IgD-negative memory B cell (primary cell): ENCODE measurements around the gene ST3GAL5. TPM values are rescaled to one million over a fixed set of nuclear protein-coding genes. Genes with fewer than 3 reads are reported as not detected.
A peak's percentile ranks its signal among the peaks of the same experiment; 100 is the strongest.
"Not testable (repeated sequence)": the region's sequence is repeated elsewhere in the genome, so short reads cannot be mapped to it uniquely, and the experiment has no call there.

Source experiments
- H3K27ac Mint-ChIP-seq, 3 donors: one replicate each; pipeline ENCODE4 v1.8.0; 2020 to 2022; ENCODE audit warnings: mild to moderate bottlenecking in 3 of 3, mixed read lengths in 3 of 3, moderate library complexity in 1 of 3
- H3K27me3 Mint-ChIP-seq: one replicate; pipeline ENCODE4 v1.8.0; 2021; ENCODE audit warnings: mixed read lengths
- H3K36me3 Mint-ChIP-seq: one replicate; pipeline ENCODE4 v1.8.0; 2020; ENCODE audit warnings: mild to moderate bottlenecking, mixed read lengths
- H3K4me1 Mint-ChIP-seq, 3 donors: one replicate each; pipeline ENCODE4 v1.8.0; 2020 to 2022; ENCODE audit warnings: mixed read lengths in 3 of 3, mild to moderate bottlenecking in 1 of 3
- H3K4me3 Mint-ChIP-seq, 4 donors: one replicate each; pipeline ENCODE4 v1.8.0; 2020 to 2022; ENCODE audit warnings: mild to moderate bottlenecking in 4 of 4, mixed read lengths in 4 of 4, moderate library complexity in 3 of 4
- H3K9me3 Mint-ChIP-seq, 3 donors: one replicate each; pipeline ENCODE4 v1.8.0; 2020 to 2021; ENCODE audit warnings: mixed read lengths in 3 of 3, mild to moderate bottlenecking in 1 of 3
- polyA plus RNA-seq: library from polyadenylated mRNA; unstranded; fragments of 300-500 nt; fragmentation: Illumina TruSeq; gene quantifications from one replicate; pipeline ENCODE4 v1.2.3, GENCODE V29; 2021

Gene ST3GAL5
- polyA plus RNA-seq, 1 donor from 2014 or later, result 38.2 TPM

DNA sequence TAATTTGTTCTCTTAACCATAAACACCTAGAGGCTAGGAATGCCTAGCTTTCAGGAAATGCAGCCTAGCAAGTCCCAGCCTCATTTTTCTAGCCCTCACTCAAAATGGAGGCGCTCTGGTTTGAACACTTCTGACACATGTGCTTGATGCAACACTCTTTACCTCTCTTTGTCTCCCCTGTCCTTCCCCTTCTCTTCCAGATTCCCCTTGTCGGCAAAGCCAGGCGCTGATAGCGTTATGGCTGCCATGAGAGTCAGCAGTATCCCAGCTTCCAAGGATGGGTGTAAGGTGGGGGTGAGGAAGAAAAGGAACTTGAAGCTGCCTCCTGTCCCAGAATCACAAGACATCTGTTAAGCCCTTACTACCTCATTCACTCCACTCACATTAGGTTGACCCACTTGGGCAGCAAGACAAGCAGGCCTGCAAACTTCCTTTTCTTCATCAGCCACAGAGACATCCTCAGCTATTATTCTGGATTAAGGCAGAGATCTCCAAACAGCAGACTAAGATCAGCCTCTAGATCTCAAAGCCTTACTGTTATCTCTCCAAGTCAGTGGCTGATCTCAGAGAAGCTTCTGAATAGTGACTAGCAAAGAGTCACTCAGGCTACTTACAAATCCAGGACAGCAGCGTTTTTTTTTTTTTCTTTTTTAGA is 1.9 kb upstream of the ST3GAL5 start:
- peaks cover 0 to 6% (median 3%) of the 10 kb centered on the region in 3 donors for H3K9me3 Mint-ChIP-seq

DNA sequence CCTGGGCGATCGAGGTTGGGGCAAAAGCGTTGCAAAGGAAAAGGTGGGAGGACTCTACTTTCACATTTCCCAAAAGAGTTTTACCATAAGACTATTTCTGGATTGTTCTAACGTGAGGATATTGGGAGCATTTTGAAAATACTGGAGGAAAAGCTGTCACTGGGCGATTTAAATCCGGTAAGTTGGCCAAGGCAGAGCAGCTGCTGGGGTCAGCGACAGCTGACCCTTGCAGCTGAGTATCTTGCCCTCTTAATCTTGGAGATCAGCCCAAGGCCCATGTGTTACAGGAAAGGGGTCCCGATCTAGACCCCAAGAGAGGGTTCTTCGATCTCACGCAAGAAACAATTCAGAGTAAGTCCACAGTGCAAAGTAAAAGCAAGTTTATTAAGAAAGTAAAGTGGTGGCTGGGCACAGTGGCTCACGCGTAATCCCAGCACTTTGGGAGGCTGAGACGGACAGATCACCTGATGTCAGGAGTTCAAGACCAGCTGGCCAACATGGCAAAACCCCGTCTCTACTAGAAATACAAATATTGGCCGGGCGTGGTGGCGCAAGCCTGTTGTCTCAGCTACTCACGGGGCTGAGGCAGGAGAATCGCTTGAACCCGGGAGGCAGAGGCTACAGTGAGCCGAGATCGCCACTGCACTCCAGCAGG is 964 bp upstream of the ST3GAL5 start:
- peaks cover 0 to 3% (median 0%) of the 10 kb centered on the region in 3 donors for H3K9me3 Mint-ChIP-seq
- H3K4me1 Mint-ChIP-seq, result peaks cover 53 to 58% (median 54%) of the 10 kb centered on the region in 3 donors
- H3K4me3 Mint-ChIP-seq, result peak overlapping the region; percentile 97 to 100 (median 98)
- H3K27me3 Mint-ChIP-seq, result no peaks in the 10 kb centered on the region
- H3K36me3 Mint-ChIP-seq, result peaks cover 11% of the 10 kb centered on the region
- peak overlapping the region; percentile 92 to 96 (median 94) for H3K27ac Mint-ChIP-seq

More for the DNA sequence above, 1.9 kb upstream of the ST3GAL5 start:
- peaks cover 13% of the 10 kb centered on the region for H3K36me3 Mint-ChIP-seq
- peak overlapping the region; percentile 66 to 98 (median 86) for H3K4me3 Mint-ChIP-seq
- no peaks in the 10 kb centered on the region for H3K27me3 Mint-ChIP-seq
- H3K27ac Mint-ChIP-seq, result peak overlapping the region in 2 of 3 donors; percentile 52 to 92
- peaks cover 49 to 52% (median 50%) of the 10 kb centered on the region in 3 donors for H3K4me1 Mint-ChIP-seq

GRCh38 chr2:85888020-85888683 is 638 bp downstream of the ST3GAL5 start:
- Mint-ChIP-seq H3K27me3 (no peaks in the 10 kb centered on the region), H3K27ac (peak overlapping the region; percentile 94 to 98 (median 95)), H3K36me3 (peaks cover 7% of the 10 kb centered on the region), H3K9me3 (no peaks in the 10 kb centered on the region), H3K4me3 (peak overlapping the region; percentile 90 to 98 (median 95)), H3K4me1 (peaks cover 58 to 64% (median 60%) of the 10 kb centered on the region in 3 donors)

DNA sequence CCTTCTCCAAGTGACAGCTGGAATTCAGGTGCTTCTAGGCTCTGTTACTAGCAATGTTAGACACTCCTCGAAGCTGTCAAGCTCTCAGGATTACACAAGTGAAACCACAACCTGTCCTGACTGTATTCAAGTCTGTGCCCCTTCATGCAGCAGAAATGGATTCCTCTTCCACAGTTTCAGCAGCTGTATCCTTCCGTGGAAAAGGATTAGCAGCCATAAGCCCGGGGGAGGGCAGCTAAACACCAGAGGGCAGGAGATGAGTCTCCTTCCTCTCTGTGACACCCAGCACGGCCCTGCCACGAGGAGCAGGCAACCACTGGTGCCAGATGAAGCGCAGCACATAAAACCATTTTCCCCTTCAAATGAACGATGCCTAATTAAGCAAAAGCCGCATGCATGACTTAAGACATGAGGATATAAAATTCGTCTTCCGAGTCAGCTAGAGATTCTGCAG is 1.2 kb downstream of the ST3GAL5 start:
- Mint-ChIP-seq H3K36me3 (peaks cover 7% of the 10 kb centered on the region), H3K27me3 (no peaks in the 10 kb centered on the region), H3K9me3 (no peaks in the 10 kb centered on the region), H3K27ac (peak overlapping the region; percentile 94 to 98 (median 95)), H3K4me1 (peaks cover 55 to 61% (median 60%) of the 10 kb centered on the region in 3 donors), H3K4me3 (peak overlapping the region; percentile 90 to 98 (median 95))

DNA sequence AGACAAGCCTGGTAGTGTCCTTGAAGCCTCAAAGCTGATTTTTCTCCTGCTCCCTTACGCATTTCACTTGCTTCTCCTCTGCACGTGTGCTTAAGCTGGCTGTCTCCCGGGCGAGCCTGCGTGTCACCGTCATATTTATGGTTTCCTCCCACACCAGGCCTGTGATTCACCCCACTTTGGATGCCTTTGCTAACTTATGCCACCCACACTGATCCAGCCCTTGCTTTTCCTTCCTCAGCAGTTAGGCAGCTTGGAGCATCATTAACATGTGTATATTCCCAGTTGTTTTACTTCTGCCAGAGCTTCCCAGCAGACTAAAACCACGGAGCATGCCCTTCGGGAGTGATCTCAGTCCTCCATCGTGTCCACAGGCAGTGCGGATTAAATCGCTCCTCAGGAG is 2.2 kb downstream of the ST3GAL5 start:
- Mint-ChIP-seq H3K4me1 (peaks cover 51 to 56% (median 56%) of the 10 kb centered on the region in 3 donors), H3K27ac (peak overlapping the region; percentile 87 to 98 (median 95))

GRCh38 chr2:85886141-85886540 is 2.6 kb downstream of the ST3GAL5 start:
- H3K27ac Mint-ChIP-seq, result peak overlapping the region in 2 of 3 donors; percentile 87 to 98
- H3K36me3 Mint-ChIP-seq, result peaks cover 14% of the 10 kb centered on the region
- no peaks in the 10 kb centered on the region for H3K27me3 Mint-ChIP-seq
- H3K4me3 Mint-ChIP-seq, result peak overlapping the region; percentile 56 to 98 (median 77)
- H3K9me3 Mint-ChIP-seq, result peaks cover 0 to 4% (median 3%) of the 10 kb centered on the region in 3 donors
- peaks cover 55 to 60% (median 59%) of the 10 kb centered on the region in 3 donors for H3K4me1 Mint-ChIP-seq

More for the DNA sequence above, 2.2 kb downstream of the ST3GAL5 start:
- H3K9me3 Mint-ChIP-seq, result no peaks in the 10 kb centered on the region
- peaks cover 10% of the 10 kb centered on the region for H3K36me3 Mint-ChIP-seq
- H3K4me3 Mint-ChIP-seq, result peak overlapping the region; percentile 66 to 98 (median 95)
- H3K27me3 Mint-ChIP-seq, result no peaks in the 10 kb centered on the region

DNA sequence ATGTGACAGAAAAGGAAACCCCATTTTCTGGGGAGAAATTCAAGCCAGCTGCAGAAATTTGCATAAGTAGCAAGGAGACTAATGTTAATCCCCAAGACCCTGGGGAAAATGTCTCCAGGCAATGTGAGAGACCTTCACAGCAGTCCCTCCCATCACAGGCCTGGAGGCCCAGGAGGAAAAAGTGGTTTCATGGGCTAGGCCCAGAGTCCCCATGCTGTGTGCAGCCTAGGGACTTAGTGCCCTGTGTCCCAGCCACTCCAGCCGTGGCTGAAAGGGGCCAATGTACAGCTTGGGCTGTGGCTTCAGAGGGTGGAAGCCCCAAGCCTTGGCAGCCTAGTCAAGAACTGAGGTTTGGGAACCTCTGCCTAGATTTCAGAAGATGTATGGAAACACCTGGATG is 7.0 kb downstream of the ST3GAL5 start:
- H3K27me3 Mint-ChIP-seq, H3K9me3 Mint-ChIP-seq: not testable (repeated sequence)
- peak overlapping the region in 2 of 4 donors; percentile 12 to 34 for H3K4me3 Mint-ChIP-seq
- peak overlapping the region in 1 of 3 donors; percentile 78 for H3K27ac Mint-ChIP-seq
- peaks cover 62 to 69% (median 64%) of the 10 kb centered on the region in 3 donors for H3K4me1 Mint-ChIP-seq
- H3K36me3 Mint-ChIP-seq, result peaks cover 19% of the 10 kb centered on the region

DNA sequence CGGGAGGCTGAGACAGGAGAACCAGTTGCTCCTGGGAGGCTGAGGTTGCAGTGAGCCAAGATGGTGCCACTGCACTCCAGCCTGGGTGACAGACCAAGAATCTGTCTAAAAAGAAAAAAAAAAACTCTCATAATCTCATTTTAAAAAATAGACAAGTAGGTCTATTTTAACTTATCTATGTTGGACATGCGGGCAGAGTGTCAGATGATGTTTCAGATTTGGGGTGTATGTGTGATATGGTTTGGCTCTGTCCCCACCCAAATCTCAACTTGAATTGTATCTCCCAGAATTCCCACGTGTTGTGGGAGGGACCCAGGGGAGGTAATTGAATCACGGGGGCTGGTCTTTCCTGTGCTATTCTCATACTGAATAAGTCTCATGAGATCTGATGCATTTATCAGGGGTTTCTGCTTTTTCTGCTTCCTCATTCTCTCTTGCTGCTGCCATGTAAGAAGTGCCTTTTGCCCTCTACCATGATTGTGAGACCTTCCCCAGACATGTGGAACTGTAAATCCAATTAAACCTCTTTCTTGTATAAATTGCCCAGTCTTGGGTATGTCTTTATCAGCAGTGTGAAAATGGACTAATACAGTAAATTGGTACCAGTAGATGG is 8.0 kb downstream of the ST3GAL5 start:
- Mint-ChIP-seq H3K4me1 (peaks cover 55 to 67% (median 60%) of the 10 kb centered on the region in 3 donors), H3K4me3 (peak overlapping the region in 3 of 4 donors; percentile 12 to 27 (median 18)), H3K27ac (peak overlapping the region in 2 of 3 donors; percentile 39 to 76), H3K36me3 (peaks cover 19% of the 10 kb centered on the region)
- not testable (repeated sequence) for H3K27me3 Mint-ChIP-seq, H3K9me3 Mint-ChIP-seq

- peaks cover 0 to 9% (median 5%) of the 10 kb centered on the region in 3 donors for H3K9me3 Mint-ChIP-seq
- peak overlapping the region; percentile 38 to 69 (median 42) for H3K27ac Mint-ChIP-seq
- H3K36me3 Mint-ChIP-seq, result peaks cover 19% of the 10 kb centered on the region
- H3K27me3 Mint-ChIP-seq, result no peaks in the 10 kb centered on the region
- peak overlapping the region in 3 of 4 donors; percentile 15 to 63 (median 33) for H3K4me3 Mint-ChIP-seq
- peaks cover 59 to 67% (median 61%) of the 10 kb centered on the region in 3 donors for H3K4me1 Mint-ChIP-seq
Observed at GRCh38 chr2:85878719-85879370, 9.9 kb downstream of the ST3GAL5 start.

DNA sequence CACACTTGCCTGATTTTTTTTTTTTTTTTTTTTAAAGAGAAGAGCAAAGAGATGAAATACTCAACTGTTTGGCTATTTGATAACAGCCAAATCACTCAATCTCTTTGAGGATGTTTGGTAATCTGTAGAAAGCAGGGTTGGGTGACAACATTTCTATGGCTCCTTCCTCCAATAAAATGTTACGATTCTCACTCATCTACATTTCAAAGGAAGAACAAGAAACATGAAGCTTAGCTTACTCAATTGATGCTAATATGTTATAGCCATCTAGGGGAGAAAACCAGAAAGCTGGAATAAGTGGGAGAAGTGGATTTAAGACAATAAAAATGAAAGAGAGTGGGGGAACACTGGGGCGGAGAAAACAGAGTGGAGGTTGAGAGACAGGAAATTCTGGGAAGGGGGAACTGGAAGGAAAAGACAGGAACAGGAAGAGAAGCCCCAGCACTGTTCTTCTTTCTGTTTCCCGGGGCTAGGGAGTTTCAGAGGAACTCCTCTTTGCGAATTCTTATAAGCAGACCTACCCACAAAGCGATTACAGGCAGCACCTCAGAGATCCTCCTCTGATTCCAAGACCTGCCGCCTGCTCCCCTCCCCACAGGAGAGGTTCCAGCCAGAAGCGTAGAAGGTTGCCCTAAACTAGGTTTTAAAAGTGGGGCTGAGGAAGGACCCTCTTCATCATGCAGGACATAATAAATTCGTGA is 13.3 kb downstream of the ST3GAL5 start:
- peak overlapping the region in 1 of 4 donors; percentile 52 for H3K4me3 Mint-ChIP-seq
- H3K4me1 Mint-ChIP-seq, result peaks cover 52 to 63% (median 59%) of the 10 kb centered on the region in 3 donors
- H3K36me3 Mint-ChIP-seq, result peaks cover 5% of the 10 kb centered on the region
- no peaks in the 10 kb centered on the region for H3K27me3 Mint-ChIP-seq
- no peaks in the 10 kb centered on the region for H3K9me3 Mint-ChIP-seq
- H3K27ac Mint-ChIP-seq, result peak overlapping the region in 1 of 3 donors; percentile 10

DNA sequence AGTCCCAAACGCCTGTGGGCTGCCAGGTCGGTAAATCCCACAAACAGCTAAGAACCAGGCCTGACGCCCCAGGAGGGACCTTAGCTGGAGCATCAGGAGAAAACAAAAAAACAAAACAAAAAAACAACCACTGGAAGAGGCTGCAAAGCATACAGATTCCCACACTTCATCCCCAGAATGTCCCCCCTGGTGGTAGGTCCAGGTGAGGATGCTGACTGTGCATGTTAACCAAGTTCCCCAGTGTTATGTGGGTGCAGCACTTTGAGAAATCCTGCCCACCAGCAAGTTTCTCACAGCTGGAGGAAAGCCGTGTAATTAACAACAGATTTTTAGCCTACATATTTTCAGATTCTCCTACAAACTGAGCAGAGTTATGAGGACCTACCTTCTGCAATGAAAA is 15.1 kb downstream of the ST3GAL5 start:
- H3K9me3 Mint-ChIP-seq, result no peaks in the 10 kb centered on the region
- H3K27me3 Mint-ChIP-seq, result no peaks in the 10 kb centered on the region
- peak overlapping the region in 1 of 3 donors; percentile 93 for H3K27ac Mint-ChIP-seq
- no peak overlapping the region for H3K4me3 Mint-ChIP-seq
- peaks cover 9% of the 10 kb centered on the region for H3K36me3 Mint-ChIP-seq
- peaks cover 40 to 51% (median 50%) of the 10 kb centered on the region in 3 donors for H3K4me1 Mint-ChIP-seq

GRCh38 chr2:85872536-85873161 is 16.1 kb downstream of the ST3GAL5 start:
- H3K36me3 Mint-ChIP-seq, result peaks cover 10% of the 10 kb centered on the region
- no peaks in the 10 kb centered on the region for H3K9me3 Mint-ChIP-seq
- H3K27me3 Mint-ChIP-seq, result no peaks in the 10 kb centered on the region
- peaks cover 32 to 47% (median 45%) of the 10 kb centered on the region in 3 donors for H3K4me1 Mint-ChIP-seq
- H3K27ac Mint-ChIP-seq, result peak overlapping the region in 1 of 3 donors; percentile 3
- H3K4me3 Mint-ChIP-seq, result no peak overlapping the region

DNA sequence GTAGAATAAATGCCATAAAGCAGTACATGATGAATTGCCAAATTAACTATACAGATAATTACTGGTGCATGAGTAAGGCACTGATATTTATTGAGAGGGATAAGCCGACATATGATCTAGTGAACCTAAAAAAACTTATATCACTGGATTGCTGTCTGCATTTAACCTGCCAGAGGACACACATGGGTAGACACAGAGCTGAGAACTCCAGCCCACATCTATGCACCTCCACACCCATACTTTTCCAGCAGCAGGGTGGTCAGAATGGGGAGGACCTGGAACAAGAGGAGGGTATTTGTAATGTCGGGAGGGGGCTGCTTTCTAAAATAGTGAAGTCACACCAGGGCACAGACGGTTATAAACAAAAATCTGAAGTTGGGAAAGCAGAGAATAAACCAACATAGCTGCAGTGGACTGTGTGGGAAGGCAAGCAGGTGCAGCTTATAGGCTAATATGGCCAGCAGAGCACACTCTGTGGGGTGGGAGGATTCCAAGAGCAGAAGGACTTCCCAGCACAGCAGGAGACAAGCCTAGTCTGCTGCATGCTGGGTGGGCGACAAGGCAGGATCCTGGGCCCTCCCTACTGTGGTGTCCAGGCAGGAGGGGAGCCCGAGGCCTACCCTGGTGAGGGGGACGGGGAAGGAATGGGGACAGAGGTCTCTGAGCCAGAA is 17.2 kb downstream of the ST3GAL5 start:
- H3K27me3 Mint-ChIP-seq, result no peaks in the 10 kb centered on the region
- peak overlapping the region in 2 of 3 donors; percentile 63 to 74 for H3K27ac Mint-ChIP-seq
- H3K36me3 Mint-ChIP-seq, result peaks cover 8% of the 10 kb centered on the region
- H3K4me3 Mint-ChIP-seq, result peak overlapping the region in 1 of 4 donors; percentile 85
- H3K4me1 Mint-ChIP-seq, result peaks cover 31 to 48% (median 42%) of the 10 kb centered on the region in 3 donors
- no peaks in the 10 kb centered on the region for H3K9me3 Mint-ChIP-seq
